Tibial artery (tissue), 4 donors: ENCODE data around the gene NCKAP5.

Experiments used
- DNase-seq, 2 donors: peaks; one replicate each; pipeline ENCODE4 v3.0.0-alpha.2; 2019
- H3K27ac ChIP-seq, 2 donors: fragments of 200-600 bp; sonication (generic) in 1 of 2; 1 replicate in 1 of 2; 2 replicates in 1 of 2; pipeline ENCODE4 v1.5.1; 2018 to 2019; ENCODE audit warnings: mild to moderate bottlenecking in 1 of 2
- H3K27me3 ChIP-seq, 2 donors: fragments of 200-600 bp; sonication (generic) in 1 of 2; one replicate each; pipeline versions ENCODE4 v1.5.1 to v1.6.0; 2016 to 2019
- H3K36me3 ChIP-seq, 3 donors: fragments of 200-600 bp; sonication (generic) in 2 of 3; one replicate each; pipeline ENCODE4 v1.5.1; 2016 to 2019; ENCODE audit warnings: mild to moderate bottlenecking in 2 of 3
- H3K4me1 ChIP-seq, 4 donors: fragments of 200-600 bp; sonication (generic) in 2 of 4; 1 replicate in 3 of 4; 2 replicates in 1 of 4; pipeline ENCODE4 v1.5.1; 2016 to 2019
- H3K4me3 ChIP-seq, 2 donors: fragments of 200-600 bp; sonication (generic) in 1 of 2; 1 replicate in 1 of 2; 2 replicates in 1 of 2; pipeline ENCODE4 v1.5.1; 2018 to 2019; ENCODE audit warnings: mild to moderate bottlenecking in 2 of 2
- H3K9me3 ChIP-seq, 3 donors: fragments of 200-600 bp; sonication (generic) in 1 of 3; one replicate each; pipeline ENCODE4 v1.5.1; 2016 to 2019
- CTCF ChIP-seq, 2 experiments: fragments of 200-600 bp in 1 of 2; fragments of 450-650 bp in 1 of 2; IDR thresholded peaks; one replicate each; pipeline ENCODE4 v1.5.1; 2017 to 2019; ENCODE audit warnings: antibody characterized with exemption in 2 of 2, mild to moderate bottlenecking in 1 of 2, moderate library complexity in 1 of 2
- intact Hi-C: fragments of 100-400 bp; cut with DNase I; formaldehyde crosslinking; loops from one replicate; pipeline ENCODE4 v1.15.0; 2023; ENCODE audit warnings: low total_unique reads

Gene NCKAP5

DNA sequence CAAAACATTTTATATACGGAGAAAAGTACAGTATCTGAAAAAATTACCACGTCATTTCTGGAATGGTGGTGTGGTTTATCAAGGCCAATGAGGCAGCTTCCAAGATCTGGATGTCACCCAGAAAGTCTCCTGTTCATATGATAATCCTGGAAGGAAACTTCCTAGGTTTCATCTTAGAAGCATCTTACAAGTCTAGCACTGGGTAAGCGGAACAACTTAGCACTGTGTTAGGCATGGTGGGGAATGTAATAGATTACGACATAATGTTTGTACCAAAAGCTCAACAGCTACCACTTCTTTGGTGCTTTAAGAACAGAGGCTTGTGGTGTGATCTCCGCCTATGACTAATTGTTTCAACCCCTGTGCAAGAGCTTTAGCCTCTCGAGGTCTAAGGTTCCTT lies 835.2 kb downstream of the NCKAP5 start:
- TF ChIP-seq CTCF (IDR thresholded peaks at IDR 0.05) = no peak
- Histone ChIP-seq H3K27me3 (no peaks in the 10 kb centered on the region), H3K27ac (no peak overlapping the region), H3K9me3 (no peaks in the 10 kb centered on the region), H3K36me3 (no peaks in the 10 kb centered on the region), H3K4me1 (no peaks in the 10 kb centered on the region), H3K4me3 (no peak overlapping the region)
- DNase-seq = no peak
- intact Hi-C loops = no loop called here

- no peaks in the 10 kb centered on the region for H3K4me1 ChIP-seq
- H3K27ac ChIP-seq = no peak overlapping the region
- H3K27me3 ChIP-seq = no peaks in the 10 kb centered on the region
- no peaks in the 10 kb centered on the region for H3K36me3 ChIP-seq
- H3K9me3 ChIP-seq = no peaks in the 10 kb centered on the region
- no peak for DNase-seq
- no peak for TF ChIP-seq CTCF (IDR thresholded peaks at IDR 0.05)
- no peak overlapping the region for H3K4me3 ChIP-seq
- intact Hi-C loops = no loop called here
Observed at GRCh38 chr2:132732694-132733093, 835.6 kb downstream of the NCKAP5 start.

- H3K4me1 ChIP-seq = no peaks in the 10 kb centered on the region
- no peak overlapping the region for H3K4me3 ChIP-seq
- H3K27ac ChIP-seq = no peak overlapping the region
- no peaks in the 10 kb centered on the region for H3K36me3 ChIP-seq
- no peak for TF ChIP-seq CTCF (IDR thresholded peaks at IDR 0.05)
- no peak for DNase-seq
- intact Hi-C loops = no loop called here
- no peaks in the 10 kb centered on the region for H3K27me3 ChIP-seq
- H3K9me3 ChIP-seq = no peaks in the 10 kb centered on the region
Observed at GRCh38 chr2:132731441-132731840, 836.8 kb downstream of the NCKAP5 start.

DNA sequence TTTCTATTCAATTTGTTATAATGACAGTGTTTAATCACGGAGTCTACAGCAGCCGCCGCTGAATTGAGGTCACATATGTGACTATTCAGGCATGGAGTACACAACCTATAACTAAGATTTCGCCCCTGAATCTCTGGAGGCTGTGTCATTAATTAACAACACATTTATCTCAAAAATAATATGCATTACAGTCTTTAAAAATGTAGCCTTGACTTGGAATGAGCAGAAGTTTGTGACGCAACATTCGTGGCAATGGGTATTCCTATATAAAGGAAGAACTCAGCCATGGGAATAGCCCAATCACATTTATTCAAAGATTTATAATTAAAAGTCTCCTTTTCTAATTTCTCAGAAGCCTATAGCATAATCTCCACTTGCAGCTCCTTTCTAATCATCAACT lies 837.7 kb downstream of the NCKAP5 start:
- intact Hi-C loops = no loop called here
- H3K4me3 ChIP-seq = no peak overlapping the region
- no peak for TF ChIP-seq CTCF (IDR thresholded peaks at IDR 0.05)
- DNase-seq = no peak
- H3K9me3 ChIP-seq = no peaks in the 10 kb centered on the region
- H3K4me1 ChIP-seq = no peaks in the 10 kb centered on the region
- no peak overlapping the region for H3K27ac ChIP-seq
- no peaks in the 10 kb centered on the region for H3K27me3 ChIP-seq
- no peaks in the 10 kb centered on the region for H3K36me3 ChIP-seq

- TF ChIP-seq CTCF (IDR thresholded peaks at IDR 0.05) = no peak
- intact Hi-C loops = no loop called here
Observed at GRCh38 chr2:132729522-132729921, 838.7 kb downstream of the NCKAP5 start.

GRCh38 chr2:132726155-132726554 lies 842.1 kb downstream of the NCKAP5 start:
- Histone ChIP-seq H3K27ac (no peak overlapping the region), H3K4me1 (no peaks in the 10 kb centered on the region), H3K36me3 (no peaks in the 10 kb centered on the region), H3K4me3 (no peak overlapping the region), H3K9me3 (no peaks in the 10 kb centered on the region), H3K27me3 (no peaks in the 10 kb centered on the region)
- intact Hi-C loops = no loop called here
- no peak for TF ChIP-seq CTCF (IDR thresholded peaks at IDR 0.05)
- no peak for DNase-seq

More at GRCh38 chr2:132729522-132729921, 838.7 kb downstream of the NCKAP5 start:
- no peak overlapping the region for H3K27ac ChIP-seq
- H3K36me3 ChIP-seq = no peaks in the 10 kb centered on the region
- no peak for DNase-seq
- H3K4me3 ChIP-seq = no peak overlapping the region
- no peaks in the 10 kb centered on the region for H3K27me3 ChIP-seq
- H3K9me3 ChIP-seq = no peaks in the 10 kb centered on the region
- H3K4me1 ChIP-seq = no peaks in the 10 kb centered on the region
